Measurements from ENCODE around the gene RBPJ.

The RBPJ gene

DNA sequence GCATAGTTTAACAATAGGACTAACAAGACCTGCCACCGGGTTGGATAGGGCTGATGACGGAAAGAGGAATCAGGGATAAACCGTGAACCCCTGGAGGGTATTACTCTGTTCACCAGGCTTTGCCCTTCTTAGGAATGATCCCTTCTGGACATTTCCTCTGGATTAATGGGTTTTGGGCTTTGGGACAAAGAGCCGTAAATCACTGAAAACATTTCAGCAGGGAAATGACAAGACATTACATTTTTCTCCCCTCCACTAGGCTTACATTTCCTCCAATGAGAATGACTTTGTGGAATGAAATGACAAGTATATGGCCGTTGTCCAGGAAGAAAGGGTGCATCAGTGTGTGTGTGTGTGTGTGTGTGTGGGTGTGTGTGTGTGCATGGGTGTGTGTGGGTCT is 25.9 kb upstream of the RBPJ start:
- no peak overlapping the region for H3K4me3 ChIP-seq (ENCODE audit: low read length)
- no peak for DNase-seq (ENCODE audit: low read depth)
- TF ChIP-seq, protein P1, sequence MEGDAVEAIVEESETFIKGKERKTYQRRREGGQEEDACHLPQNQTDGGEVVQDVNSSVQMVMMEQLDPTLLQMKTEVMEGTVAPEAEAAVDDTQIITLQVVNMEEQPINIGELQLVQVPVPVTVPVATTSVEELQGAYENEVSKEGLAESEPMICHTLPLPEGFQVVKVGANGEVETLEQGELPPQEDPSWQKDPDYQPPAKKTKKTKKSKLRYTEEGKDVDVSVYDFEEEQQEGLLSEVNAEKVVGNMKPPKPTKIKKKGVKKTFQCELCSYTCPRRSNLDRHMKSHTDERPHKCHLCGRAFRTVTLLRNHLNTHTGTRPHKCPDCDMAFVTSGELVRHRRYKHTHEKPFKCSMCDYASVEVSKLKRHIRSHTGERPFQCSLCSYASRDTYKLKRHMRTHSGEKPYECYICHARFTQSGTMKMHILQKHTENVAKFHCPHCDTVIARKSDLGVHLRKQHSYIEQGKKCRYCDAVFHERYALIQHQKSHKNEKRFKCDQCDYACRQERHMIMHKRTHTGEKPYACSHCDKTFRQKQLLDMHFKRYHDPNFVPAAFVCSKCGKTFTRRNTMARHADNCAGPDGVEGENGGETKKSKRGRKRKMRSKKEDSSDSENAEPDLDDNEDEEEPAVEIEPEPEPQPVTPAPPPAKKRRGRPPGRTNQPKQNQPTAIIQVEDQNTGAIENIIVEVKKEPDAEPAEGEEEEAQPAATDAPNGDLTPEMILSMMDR (conservative IDR thresholded peaks at IDR 0.05; ENCODE audit: low read length) = no peak

DNA sequence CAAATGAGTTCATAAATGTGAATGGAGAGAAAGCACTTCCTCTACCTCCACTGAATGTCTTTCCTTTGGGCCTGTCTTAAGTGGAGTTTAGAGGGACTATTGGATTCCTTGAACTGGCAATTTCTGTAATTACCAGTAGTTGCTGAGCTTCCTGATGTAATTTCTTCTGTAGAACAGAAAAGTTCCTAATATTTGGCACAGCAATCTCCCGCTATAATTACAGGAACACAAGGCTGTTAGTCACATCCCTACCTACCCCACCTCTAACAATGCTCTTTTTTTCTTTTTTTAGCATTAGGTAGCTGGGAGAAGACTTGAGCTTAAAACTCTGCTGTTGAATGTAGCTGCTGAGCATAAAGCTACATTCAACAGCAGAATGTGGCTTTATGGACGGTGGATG is 24.8 kb upstream of the RBPJ start:
- no peak for DNase-seq (ENCODE audit: low read depth)
- H3K4me3 ChIP-seq (ENCODE audit: low read length) = no peak overlapping the region
- TF ChIP-seq, protein P1 (conservative IDR thresholded peaks at IDR 0.05; ENCODE audit: low read length) = no peak

DNA sequence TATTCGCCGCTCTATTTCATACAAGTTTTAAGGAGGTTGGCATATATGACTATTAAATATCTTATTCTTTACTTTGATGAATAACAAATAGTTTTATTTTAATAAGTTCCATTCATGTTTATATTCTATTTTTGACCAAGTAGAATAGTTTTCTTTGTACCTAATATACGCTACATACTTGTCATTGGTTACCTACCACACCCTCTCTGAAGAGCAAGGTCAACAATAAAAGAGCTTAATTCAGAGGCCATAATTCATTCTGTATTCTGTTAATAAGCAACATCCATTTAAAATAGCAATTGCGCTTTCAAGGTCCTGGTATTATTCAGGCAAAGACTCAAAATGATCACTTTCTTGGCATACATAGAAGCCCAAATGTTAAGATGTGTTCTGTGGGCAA is 24.3 kb upstream of the RBPJ start:
- no peak overlapping the region for H3K4me3 ChIP-seq (ENCODE audit: low read length)
- TF ChIP-seq, protein P1 (conservative IDR thresholded peaks at IDR 0.05; ENCODE audit: low read length) = no peak
- no peak for DNase-seq (ENCODE audit: low read depth)

DNA sequence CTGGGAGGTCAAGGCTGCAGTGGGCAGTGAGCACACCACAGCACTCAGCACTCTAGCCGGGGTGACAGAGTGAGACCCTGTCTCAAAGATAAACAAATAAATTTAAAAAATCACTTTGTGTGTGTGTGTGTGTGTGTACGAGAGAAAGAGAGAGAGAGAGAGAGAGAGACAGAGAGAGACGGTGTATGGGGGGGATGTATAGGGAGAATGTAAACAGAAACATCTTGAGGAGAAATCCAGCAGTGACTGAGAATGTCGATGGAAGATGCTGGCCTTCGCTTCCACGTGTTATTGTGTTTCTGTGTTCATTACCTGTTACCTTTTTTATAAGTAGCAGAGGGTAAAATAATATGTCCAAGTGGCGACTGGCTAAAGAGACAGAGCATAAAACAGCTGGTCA is 23.6 kb upstream of the RBPJ start:
- no peak for DNase-seq (ENCODE audit: low read depth)
- TF ChIP-seq, protein P1 (conservative IDR thresholded peaks at IDR 0.05; ENCODE audit: low read length) = no peak
- no peak overlapping the region for H3K4me3 ChIP-seq (ENCODE audit: low read length)

DNA sequence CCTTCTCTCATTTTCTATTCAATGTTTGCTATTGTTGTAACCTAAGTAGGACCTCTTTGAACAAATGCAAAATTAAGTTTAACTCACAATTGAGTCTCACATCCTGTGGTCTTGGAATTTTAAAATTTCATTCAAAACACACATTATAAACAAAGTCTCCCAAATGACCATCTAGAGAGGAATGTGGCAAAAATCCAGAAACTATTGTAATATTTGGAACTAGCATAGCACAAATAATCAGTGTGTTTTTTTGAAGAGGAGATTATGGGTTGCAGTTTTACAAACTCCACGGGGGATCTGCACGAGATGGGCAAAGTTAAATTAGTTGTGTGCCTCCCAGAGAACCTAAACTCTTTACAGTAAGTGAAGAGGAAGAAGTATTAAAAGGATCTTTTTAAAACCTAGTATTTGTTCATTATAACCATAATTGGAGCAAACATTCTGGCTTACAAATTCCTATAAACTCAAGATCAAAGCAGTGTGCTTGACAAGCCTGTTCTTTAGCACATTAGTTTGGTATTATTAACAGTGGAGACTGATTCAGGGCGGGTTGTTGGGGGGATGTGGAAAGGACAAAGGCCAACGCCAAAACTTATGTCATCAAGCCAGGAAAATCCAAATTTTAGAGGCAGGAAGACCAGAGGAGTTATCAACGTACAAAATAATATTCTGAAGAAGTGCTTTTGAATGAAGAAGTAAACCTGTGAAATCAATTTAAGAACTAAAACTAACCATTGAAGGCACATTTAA is 22.4 kb upstream of the RBPJ start:
- TF ChIP-seq, protein P1 (conservative IDR thresholded peaks at IDR 0.05; ENCODE audit: low read length) = no peak
- DNase-seq (ENCODE audit: low read depth) = peak; percentile 77
- H3K4me3 ChIP-seq (ENCODE audit: low read length) = no peak overlapping the region

DNA sequence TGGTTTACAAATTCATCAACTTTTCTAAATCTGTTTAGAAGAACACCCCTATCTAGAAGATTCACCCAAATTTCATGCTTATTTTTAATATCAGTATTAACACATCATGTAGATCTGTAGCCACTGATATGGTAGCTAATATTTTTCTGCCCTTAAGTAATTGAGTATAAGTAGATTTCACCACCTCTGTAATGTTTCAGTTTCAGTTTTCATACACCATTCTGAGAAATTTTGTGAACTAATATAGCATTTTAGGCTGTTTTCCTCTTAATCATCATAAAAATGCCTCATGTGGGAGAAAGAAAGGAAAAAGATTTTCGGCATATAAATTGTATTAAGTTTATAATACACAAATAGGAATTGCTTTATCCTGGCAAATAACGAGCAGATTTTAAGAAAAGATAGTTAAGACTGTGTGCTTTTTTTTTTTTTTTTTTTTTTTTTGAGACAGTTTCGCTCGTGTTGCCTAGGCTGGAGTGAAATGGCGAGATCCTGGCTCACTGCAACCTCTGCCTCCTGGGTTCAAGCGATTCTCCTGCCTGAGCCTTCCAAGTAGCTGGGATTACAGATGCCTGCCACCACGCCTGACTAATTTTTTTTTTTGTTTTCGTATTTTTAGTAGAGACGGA is 21.4 kb upstream of the RBPJ start:
- no peak overlapping the region for H3K4me3 ChIP-seq (ENCODE audit: low read length)
- TF ChIP-seq, protein P1 (conservative IDR thresholded peaks at IDR 0.05; ENCODE audit: low read length) = no peak
- DNase-seq (ENCODE audit: low read depth) = no peak
